Suprapubic skin (tissue), 4 donors: ENCODE data around the gene UQCRQ. TPM values are rescaled to one million over a fixed set of nuclear protein-coding genes. Genes with fewer than 3 reads are reported as not detected.

Experiments used
- DNase-seq, 2 donors: peaks; one replicate each; pipeline ENCODE4 v3.0.0-alpha.2; 2019; ENCODE audit warnings: low spot score in 2 of 2
- H3K27ac ChIP-seq: fragments of 200-600 bp; sonication (generic); one replicate; pipeline ENCODE4 v1.5.1; 2019
- H3K27me3 ChIP-seq: fragments of 200-600 bp; sonication (generic); one replicate; pipeline ENCODE4 v1.5.1; 2019
- H3K36me3 ChIP-seq: fragments of 200-600 bp; sonication (generic); one replicate; pipeline ENCODE4 v1.5.1; 2019
- H3K4me1 ChIP-seq: fragments of 200-600 bp; sonication (generic); one replicate; pipeline ENCODE4 v1.5.1; 2019
- H3K4me3 ChIP-seq: fragments of 200-600 bp; sonication (generic); one replicate; pipeline ENCODE4 v1.5.1; 2019; ENCODE audit warnings: mild to moderate bottlenecking
- H3K9me3 ChIP-seq: fragments of 200-600 bp; sonication (generic); one replicate; pipeline ENCODE4 v1.5.1; 2019
- CTCF ChIP-seq, 2 donors: fragments of 200-600 bp in 1 of 2; fragments of 450-650 bp in 1 of 2; sonication (generic) in 1 of 2; IDR thresholded peaks; one replicate each; pipeline ENCODE4 v1.5.1; 2016 to 2019; ENCODE audit warnings: antibody characterized with exemption in 2 of 2, mild to moderate bottlenecking in 1 of 2, moderate library complexity in 1 of 2
- EP300 ChIP-seq: sonication (generic); formaldehyde crosslinking; IDR thresholded peaks from one replicate; pipeline ENCODE4 v1.6.1; 2017; ENCODE audit warnings: antibody characterized with exemption
- POLR2A ChIP-seq, 2 donors: fragments of 450-650 bp; IDR thresholded peaks; one replicate each; pipeline ENCODE4 v1.6.1; 2017; ENCODE audit warnings: antibody characterized with exemption in 2 of 2, mild to moderate bottlenecking in 2 of 2, moderate library complexity in 2 of 2
- POLR2AphosphoS5 ChIP-seq, 3 donors: sonication (generic); formaldehyde crosslinking; IDR thresholded peaks; one replicate each; pipeline ENCODE4 v1.6.1; 2017; ENCODE audit warnings: antibody characterized with exemption in 3 of 3
- WGBS: methylation state at CpG from one replicate; pipeline ENCODE4 v1.1.5; 2018; 5-methylcytosine and 5-hydroxymethylcytosine counted together
- total RNA-seq, 4 donors: library from RNA; depleted of rRNA; stranded (reverse); fragments of >200 nt; gene quantifications; one replicate each; pipeline ENCODE4 v1.1.0, GENCODE V29; 2016

The UQCRQ gene
- total RNA-seq, 4 donors from 2014 or later = 124 to 243 (median 161) TPM

- Histone ChIP-seq H3K27ac (peak overlapping the region; percentile 64), H3K4me3 (no peak overlapping the region), H3K27me3 (no peaks in the 10 kb centered on the region), H3K9me3 (no peaks in the 10 kb centered on the region), H3K36me3 (no peaks in the 10 kb centered on the region), H3K4me1 (peaks cover 18% of the 10 kb centered on the region)
- TF ChIP-seq CTCF (IDR thresholded peaks at IDR 0.05) = no peak
- no peak for TF ChIP-seq EP300
- TF ChIP-seq POLR2AphosphoS5 (IDR thresholded peaks at IDR 0.05) = no peak
- TF ChIP-seq POLR2A (IDR thresholded peaks at IDR 0.05) = no peak
- 77% methylated on average over 3 of the region's 3 CpGs for WGBS
- DNase-seq = no peak
Observed at GRCh38 chr5:132840313-132840712, 26.1 kb upstream of the UQCRQ start.

- no peaks in the 10 kb centered on the region for H3K9me3 ChIP-seq
- H3K4me3 ChIP-seq = no peak overlapping the region
- H3K4me1 ChIP-seq = peaks cover 18% of the 10 kb centered on the region
- H3K27ac ChIP-seq = peak overlapping the region; percentile 64
- H3K36me3 ChIP-seq = no peaks in the 10 kb centered on the region
- 80% methylated on average over 1 of the region's 1 CpG for WGBS
- no peak for TF ChIP-seq EP300
- TF ChIP-seq POLR2A (IDR thresholded peaks at IDR 0.05) = no peak
- TF ChIP-seq CTCF (IDR thresholded peaks at IDR 0.05) = no peak
- no peak for TF ChIP-seq POLR2AphosphoS5 (IDR thresholded peaks at IDR 0.05)
- no peak for DNase-seq
- no peaks in the 10 kb centered on the region for H3K27me3 ChIP-seq
Observed at GRCh38 chr5:132840896-132841295, 25.5 kb upstream of the UQCRQ start.

GRCh38 chr5:132841305-132841704 lies 25.1 kb upstream of the UQCRQ start:
- DNase-seq = no peak
- H3K27me3 ChIP-seq = no peaks in the 10 kb centered on the region
- no peak overlapping the region for H3K4me3 ChIP-seq
- peaks cover 18% of the 10 kb centered on the region for H3K4me1 ChIP-seq
- H3K27ac ChIP-seq = peak overlapping the region; percentile 64
- H3K36me3 ChIP-seq = no peaks in the 10 kb centered on the region
- no peak for TF ChIP-seq POLR2A (IDR thresholded peaks at IDR 0.05)
- H3K9me3 ChIP-seq = no peaks in the 10 kb centered on the region
- WGBS = 50% methylated on average over 4 of the region's 4 CpGs

GRCh38 chr5:132848270-132848669 lies 18.2 kb upstream of the UQCRQ start:
- H3K27ac ChIP-seq = no peak overlapping the region
- TF ChIP-seq EP300 (no peak), POLR2A (IDR thresholded peaks at IDR 0.05) (no peak), CTCF (IDR thresholded peaks at IDR 0.05) (no peak), POLR2AphosphoS5 (IDR thresholded peaks at IDR 0.05) (no peak)
- H3K4me3 ChIP-seq = no peak overlapping the region
- no peaks in the 10 kb centered on the region for H3K27me3 ChIP-seq
- no peaks in the 10 kb centered on the region for H3K9me3 ChIP-seq
- no peaks in the 10 kb centered on the region for H3K36me3 ChIP-seq
- no peaks in the 10 kb centered on the region for H3K4me1 ChIP-seq
- WGBS = 93% methylated on average over 8 of the region's 8 CpGs
- no peak for DNase-seq

- TF ChIP-seq POLR2A (IDR thresholded peaks at IDR 0.05) = no peak
- no peak for TF ChIP-seq POLR2AphosphoS5 (IDR thresholded peaks at IDR 0.05)
- no peak for TF ChIP-seq CTCF (IDR thresholded peaks at IDR 0.05)
- TF ChIP-seq EP300 = no peak
- DNase-seq = no peak
- Histone ChIP-seq H3K9me3 (no peaks in the 10 kb centered on the region), H3K27me3 (no peaks in the 10 kb centered on the region), H3K36me3 (no peaks in the 10 kb centered on the region), H3K4me1 (no peaks in the 10 kb centered on the region), H3K4me3 (no peak overlapping the region), H3K27ac (no peak overlapping the region)
- 52% methylated on average over 1 of the region's 1 CpG for WGBS
Observed at GRCh38 chr5:132849347-132849746, 17.1 kb upstream of the UQCRQ start.

- Histone ChIP-seq H3K4me1 (no peaks in the 10 kb centered on the region), H3K9me3 (no peaks in the 10 kb centered on the region), H3K27me3 (no peaks in the 10 kb centered on the region), H3K4me3 (no peak overlapping the region), H3K27ac (no peak overlapping the region), H3K36me3 (no peaks in the 10 kb centered on the region)
- DNase-seq = no peak
- WGBS = 71% methylated on average over 2 of the region's 2 CpGs
- TF ChIP-seq CTCF (IDR thresholded peaks at IDR 0.05) (no peak), POLR2AphosphoS5 (IDR thresholded peaks at IDR 0.05) (no peak), POLR2A (IDR thresholded peaks at IDR 0.05) (no peak), EP300 (no peak)
Observed at GRCh38 chr5:132850066-132850465, 16.4 kb upstream of the UQCRQ start.
